ENCODE measurements around the gene GAA.

- TF ChIP-seq REST (IDR thresholded peaks at IDR 0.05) (no peak), RAD21 (IDR thresholded peaks at IDR 0.05) (no peak), NR2F2 (IDR thresholded peaks at IDR 0.05) (no peak), CTCF (IDR thresholded peaks at IDR 0.05; ENCODE audit: low read depth, low read length, missing input control) (no peak)
Measured at GRCh38 chr17:80103449-80104085, 2.2 kb downstream of the GAA start.
